HG02981 (cell line): Measurements from ENCODE around the gene ATP11A.
"Not testable (repeated sequence)": the region's sequence is repeated elsewhere in the genome, so short reads cannot be mapped to it uniquely, and the experiment has no call there.

Source experiments
- ATAC-seq: cut with Tn5 transposase; IDR thresholded peaks from one replicate; pipeline ENCODE4 v1.9.1; 2021; ENCODE audit warnings: mild to moderate bottlenecking, moderate library complexity; ENCODE audit not compliant: unreplicated experiment

ATP11A gene

DNA sequence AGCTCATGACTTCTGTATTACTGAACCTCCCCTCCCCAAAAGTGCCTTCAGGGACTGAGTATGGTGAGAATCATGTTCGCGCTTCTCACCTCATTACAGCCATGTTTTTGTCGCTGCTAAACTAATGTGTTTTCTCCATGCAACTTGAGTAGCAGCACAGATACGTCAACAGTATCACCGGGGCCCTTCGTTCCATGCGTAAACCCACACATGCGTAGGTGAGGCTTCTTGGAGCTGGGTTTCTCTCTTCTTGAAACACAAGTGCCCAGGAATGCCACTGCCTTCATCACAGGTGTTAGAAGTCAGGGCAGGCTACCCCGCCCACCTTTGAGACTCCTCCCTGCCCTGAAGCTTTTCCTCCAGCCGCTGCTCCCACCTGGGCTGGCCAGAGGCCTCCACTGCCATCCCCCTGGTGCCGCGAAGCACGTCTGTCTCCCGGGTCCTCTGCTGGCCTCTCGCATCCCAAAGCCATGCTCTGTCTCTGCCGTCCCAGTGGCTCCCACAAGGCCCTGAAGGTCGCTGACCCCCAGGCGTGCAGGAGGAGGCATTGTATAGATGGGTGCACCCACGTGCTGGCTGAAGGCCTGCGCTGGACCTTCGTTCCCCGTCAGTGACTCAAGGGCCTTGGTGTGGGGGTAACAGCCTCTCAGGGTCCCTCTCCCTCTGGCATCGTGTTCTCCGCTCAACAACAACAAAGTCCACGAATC lies 143.9 kb downstream of the ATP11A start:
- no peak for ATAC-seq

DNA sequence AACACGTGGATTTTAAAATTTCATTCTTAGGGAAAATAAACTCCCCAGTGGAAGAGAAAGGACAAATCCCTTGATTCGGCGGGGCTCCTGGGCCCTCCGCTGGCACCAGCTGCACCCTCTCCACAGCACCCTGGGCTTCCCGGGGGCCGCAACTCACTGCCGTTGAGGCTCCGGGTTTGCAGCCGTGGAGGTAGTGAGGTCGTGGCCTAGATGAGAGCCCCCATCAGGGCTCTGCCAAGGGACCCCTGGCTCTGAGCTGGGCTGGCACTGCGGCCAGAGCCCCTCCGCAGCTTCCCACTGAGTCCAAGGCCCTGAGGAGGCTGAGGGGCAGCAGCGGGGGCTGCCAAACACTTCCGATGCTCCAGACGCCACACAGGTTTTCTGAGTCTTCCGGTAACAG lies 145.5 kb downstream of the ATP11A start:
- ATAC-seq: no peak

- ATAC-seq: no peak
These were observed 146.0 kb downstream of the ATP11A start for GRCh38 chr13:112835796-112836195.

GRCh38 chr13:112836940-112837339 lies 147.1 kb downstream of the ATP11A start:
- no peak for ATAC-seq

DNA sequence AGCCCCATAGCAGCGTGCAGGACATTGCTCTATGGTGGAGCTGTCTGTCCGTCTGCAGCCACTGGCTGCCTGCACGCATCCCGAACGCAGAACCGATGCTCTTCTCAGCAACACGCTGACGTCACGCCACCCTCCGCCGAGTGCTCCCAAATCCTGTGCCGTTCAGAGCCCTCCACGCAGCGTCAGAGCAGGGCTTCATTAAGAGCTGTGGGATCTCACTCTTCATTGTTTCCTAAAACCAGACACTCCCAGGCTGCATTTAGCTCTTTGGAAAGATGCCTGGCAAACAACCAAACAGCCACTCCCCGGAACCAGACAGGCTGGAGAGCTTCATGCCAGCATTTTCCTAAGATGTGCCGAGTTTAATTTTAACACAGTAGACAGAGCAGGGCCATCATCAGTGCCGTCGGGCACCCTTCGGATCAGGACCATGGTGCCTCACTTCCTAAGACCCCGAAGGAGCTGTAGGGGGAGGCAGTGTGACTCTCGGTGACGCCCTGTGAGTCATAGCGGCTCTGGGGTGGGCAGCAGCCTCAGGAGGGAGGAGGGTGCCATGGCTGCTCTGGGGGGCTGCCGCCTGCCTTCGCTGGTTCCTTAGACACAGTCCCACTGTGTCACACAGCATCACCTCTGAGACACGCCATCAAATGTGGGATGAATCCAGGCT lies 147.7 kb downstream of the ATP11A start:
- ATAC-seq: no peak

GRCh38 chr13:112838038-112838841 lies 148.4 kb downstream of the ATP11A start:
- no peak for ATAC-seq

DNA sequence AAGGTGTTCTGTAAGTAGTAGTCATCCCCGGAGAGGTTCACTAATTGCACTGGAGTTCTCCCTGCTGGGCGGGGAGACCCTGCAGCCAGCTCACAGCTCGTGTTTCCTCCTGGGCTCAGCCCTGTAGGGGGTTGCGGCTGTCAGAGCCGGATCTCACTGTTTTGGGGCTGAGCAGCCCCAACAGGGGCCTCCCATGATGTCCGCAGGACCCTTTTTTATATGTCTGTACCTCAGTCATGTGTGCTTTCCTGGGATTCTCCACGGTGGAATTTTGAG lies 148.9 kb downstream of the ATP11A start:
- no peak for ATAC-seq

GRCh38 chr13:112839356-112840105 lies 149.7 kb downstream of the ATP11A start:
- no peak for ATAC-seq

DNA sequence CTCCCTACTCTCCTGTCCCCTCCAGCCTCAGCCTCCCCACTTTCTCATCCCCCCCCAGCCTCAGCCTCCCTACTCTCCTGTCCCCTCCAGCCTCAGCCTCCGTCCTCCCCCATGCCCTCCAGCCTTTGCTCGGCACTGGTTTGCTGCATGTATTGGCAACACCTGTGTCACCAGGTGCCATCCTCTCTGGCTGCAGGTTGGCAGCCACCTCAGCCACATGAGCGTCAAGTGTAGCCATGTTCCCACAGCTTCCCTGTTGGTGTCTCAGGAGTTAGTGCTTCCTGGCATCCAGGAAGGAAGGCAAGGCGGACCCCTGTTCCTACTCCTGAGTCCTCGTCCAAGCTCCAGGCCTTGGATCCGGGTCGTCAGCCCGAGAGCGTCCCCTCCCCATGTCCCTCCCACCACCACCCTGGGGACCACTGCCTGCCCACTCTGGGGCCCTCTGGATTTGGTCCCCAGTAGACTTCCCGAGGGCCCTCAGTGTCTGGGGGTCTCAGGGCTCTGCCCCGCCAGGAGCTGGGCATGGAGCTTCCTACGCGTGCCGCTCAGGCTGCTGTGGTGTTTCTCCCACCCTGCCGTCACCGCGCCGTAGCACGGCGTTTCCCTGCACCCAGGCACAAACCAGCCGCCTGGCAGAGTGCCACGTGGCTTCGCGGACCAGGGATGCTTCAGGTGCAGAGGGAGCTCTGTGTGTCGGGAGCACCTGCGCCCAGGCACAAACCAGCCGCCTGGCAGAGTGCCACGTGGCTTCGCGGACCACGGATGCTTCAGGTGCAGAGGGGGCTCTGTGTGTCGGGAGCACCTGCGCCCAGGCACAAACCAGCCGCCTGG lies 150.8 kb downstream of the ATP11A start:
- no peak for ATAC-seq

- ATAC-seq: not testable (repeated sequence)
These were observed 151.6 kb downstream of the ATP11A start for GRCh38 chr13:112841303-112842015.

DNA sequence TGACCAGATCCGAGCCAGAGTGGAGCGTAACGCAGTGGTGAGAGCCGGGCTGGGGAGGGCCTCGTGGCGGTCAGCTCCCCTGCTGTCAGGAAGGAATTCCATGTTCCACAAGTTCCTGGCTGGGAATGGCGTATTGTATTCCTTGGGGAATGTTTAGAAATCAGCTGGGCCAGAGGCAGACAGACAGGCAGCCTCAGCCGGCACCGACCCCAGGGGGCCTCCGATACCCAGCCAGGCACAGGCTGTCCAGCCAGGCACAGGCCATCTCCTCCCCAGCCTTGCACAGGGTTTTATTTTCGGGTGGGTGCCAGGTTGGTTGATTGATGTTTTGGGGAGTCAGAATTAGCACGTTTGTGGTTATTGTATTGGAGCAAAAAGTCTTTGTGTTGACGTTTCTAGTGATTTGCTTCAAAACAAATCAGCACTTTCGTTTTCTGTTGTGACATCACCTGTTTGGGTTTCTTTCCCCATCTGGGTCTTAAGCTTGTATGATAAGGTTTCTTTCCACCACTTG lies 152.6 kb downstream of the ATP11A start:
- ATAC-seq: no peak

GRCh38 chr13:112842931-112843391 lies 153.1 kb downstream of the ATP11A start:
- no peak for ATAC-seq

DNA sequence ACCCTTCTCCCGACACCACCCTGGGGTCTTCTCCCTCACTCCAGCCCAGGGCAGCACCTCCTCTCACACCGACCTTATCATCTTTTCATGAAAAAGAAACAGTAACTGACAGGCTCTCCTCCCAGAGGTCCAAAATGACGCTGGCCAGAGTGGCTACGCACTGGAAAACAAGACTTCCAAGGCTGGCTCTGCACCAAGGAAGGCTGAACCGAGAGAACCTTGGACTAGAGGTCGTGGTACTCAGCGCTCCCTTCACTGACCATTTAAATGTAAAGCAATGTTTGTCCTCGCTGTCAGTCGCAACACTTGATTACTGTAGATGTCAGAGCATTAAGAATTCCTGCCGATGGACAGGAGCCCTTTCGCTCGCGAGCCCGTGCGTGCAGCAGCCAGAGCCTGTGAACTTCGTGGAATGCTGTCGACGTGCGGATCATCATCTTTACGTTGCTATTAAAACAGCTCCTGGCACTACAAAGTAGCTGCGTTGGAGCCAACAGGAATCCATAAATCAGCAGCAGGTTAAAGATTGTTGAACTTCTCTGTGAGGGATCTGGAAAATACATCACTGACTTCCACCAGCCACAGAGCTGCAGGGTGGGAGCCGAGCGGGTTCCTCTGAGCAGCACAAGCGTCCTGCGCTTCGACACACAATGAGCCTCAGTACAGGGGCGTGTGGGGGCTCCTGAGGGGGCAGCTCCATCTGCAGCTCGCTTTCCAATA lies 153.7 kb downstream of the ATP11A start:
- no peak for ATAC-seq

DNA sequence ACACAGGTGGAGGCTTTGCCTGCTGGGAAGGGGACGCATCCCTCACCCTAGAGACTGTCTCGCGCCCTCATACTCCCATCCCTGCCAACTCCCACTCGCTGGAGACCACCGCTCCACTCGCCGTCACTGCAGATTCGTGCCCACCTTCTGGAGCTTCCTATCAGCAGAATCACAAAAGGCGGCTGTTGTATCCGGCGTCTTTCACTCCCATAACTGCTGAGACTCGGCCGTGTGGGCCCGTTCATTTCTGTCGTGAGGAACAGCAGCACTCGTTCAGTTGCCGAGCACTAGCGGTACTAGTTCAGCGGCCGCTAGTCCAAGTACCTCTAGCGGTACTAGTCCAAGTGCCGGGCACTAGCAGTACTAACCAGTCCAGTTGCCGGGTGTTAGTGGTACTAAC lies 154.6 kb downstream of the ATP11A start:
- ATAC-seq: no peak

GRCh38 chr13:112844879-112845278 lies 155.0 kb downstream of the ATP11A start:
- no peak for ATAC-seq

DNA sequence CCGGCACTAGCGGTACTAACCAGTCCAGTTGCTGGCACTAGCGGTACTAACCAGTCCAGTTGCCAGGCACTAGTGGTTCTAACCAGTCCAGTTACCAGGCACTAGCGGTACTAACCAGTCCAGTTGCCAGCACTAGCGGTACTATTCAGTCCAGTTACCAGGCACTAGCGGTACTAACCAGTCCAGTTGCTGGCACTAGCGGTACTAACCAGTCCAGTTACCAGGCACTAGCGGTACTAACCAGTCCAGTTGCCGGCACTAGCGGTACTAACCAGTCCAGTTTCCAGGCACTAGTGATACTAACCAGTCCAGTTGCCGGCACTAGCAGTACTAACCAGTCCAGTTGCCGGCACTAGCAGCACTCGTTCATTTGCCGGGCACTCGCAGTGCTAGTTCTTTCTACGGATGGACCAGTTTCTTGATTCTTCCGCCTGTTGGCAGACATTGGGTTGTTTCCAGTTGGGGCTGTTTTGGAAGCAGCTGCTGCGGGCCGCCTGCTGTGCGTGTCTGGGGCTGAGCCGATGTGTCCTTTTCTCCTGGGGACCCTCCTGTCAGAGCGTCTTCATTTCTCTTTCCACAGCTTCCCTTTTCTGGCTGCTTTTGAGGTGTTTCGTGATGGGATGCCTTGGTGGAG lies 155.8 kb downstream of the ATP11A start:
- ATAC-seq: no peak

DNA sequence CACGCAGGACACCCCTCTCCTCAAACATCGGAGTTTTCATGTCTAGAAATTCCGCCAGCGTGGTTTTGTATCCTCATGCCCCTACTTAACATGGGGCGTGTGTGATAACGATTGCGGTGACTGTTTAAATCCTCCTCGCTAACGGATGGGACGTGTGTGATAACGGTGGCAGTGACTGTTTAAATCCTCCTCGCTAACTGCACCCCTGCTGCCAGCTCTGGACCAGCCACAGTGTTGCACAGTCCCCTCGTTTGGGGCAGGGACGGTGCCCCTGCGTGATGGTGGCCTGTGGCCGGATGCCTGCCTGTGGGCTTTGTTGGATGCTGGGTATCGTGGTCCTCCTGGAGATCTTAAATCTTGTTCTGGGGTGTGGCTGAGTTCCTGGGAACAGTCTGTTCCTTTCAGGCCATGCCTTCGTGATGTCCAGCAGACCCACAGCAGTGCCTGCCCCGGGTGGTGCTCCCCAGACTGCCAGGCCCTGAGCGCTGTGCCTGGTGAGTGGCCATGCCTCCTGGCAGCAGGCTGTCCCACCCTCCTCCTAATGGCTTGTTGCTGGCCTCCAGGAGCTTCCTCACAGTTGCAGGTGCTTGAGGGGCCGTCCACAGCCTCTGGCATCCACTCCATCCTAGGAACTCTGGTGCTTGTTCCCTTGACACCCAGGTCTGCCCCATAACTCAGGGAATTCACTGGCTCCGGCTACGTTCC lies 156.7 kb downstream of the ATP11A start:
- ATAC-seq: no peak

GRCh38 chr13:112849500-112849899 lies 159.7 kb downstream of the ATP11A start:
- no peak for ATAC-seq
